Measurements from ENCODE around the gene ANGEL1.
A peak's percentile ranks its signal among the peaks of the same experiment; 100 is the strongest.

Gene ANGEL1

DNA sequence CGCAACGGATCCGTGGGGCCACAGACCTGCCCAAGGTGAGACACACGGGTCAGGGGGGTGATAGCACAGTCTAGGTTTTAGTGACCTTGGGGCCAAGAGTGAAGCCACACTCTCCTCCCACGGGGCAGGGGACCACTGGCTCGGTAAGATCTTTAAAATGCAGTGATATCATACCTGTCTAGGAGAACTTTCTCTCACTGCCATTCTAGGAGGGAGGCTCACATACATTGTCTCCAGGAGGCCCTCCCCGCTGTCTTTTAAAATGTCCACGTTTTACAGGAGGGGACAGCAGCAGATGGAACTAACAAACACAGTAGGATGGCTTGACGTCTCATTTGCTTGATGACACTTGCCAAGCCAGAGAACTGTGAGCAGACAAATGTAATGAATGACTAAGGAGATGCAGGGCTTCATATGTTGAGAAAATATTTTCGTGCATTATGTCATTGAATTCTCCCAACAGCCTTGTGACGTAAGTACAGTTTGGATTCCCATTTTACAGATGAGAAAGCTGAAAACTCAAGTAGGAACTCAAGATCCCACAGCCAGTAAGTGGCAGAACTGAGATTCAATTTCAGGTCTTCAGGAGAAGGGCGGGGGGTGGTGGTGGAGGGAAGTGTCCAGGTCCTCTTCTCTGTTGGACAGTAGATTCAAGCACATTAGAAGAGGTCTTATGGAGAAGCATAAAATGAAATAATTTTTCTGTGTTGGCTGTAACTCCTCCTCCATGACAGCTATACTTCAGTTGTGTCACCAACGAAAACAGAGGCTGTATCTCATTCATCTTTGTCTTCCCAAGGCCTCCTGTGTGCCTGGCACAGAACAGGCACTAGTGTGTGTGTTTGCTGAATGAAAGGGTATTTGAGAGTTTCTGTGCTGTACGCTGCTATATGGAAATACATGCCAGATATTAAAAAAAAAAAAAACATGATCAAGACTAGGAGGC lies 49.3 kb downstream of the ANGEL1 start:
- no peak for DNase-seq

DNA sequence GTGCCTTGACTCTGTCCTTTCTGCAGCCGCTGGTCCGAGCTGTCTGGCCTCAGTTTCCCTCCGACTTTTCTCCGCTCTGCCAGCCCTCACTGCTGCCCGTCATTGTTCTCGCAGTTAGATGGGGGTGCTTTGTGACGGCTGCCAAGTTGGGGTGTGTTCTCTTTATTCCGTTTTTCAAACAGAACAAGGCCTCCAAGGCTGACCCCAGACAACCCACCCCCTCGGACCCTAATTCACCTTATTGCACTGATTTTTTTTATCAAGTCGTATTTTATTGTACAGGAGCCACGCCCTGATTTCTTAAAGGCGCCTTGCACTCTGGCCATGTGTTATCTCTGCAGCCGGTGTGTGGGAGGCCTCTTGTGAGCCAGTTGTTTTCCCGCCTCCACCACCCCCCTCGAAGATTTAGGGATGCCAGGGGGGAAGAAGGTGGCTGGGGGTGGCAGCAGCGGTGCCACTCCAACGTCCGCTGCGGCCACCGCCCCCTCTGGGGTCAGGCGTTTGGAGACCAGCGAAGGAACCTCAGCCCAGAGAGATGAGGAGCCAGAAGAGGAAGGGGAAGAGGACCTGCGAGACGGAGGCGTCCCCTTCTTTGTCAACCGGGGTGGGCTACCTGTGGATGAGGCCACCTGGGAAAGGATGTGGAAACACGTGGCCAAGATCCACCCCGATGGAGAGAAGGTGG lies 50.1 kb downstream of the ANGEL1 start:
- no peak for DNase-seq

DNA sequence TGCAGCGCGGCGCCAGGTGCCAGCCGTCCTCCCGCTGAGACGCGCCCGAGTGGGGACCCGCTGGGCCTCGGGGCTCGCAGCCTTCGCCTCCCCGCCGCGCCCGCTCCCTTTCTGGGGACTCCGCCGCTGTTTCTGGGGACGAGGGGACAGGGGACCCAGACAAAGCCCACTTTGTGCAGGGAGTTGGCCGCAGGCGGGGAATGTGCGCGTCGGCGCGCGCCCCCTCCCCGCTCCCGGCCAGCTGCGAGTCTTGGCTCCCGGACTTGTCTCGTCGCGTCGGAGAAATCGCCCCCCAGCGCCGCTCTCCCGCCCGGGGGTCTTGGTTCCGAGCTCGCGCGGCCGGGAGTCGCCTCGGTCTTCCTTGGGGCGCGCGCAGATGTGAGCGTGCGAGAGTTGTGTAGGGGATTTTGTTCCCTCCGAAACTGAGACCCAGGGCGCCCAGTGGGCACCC lies 50.7 kb downstream of the ANGEL1 start:
- no peak for DNase-seq

DNA sequence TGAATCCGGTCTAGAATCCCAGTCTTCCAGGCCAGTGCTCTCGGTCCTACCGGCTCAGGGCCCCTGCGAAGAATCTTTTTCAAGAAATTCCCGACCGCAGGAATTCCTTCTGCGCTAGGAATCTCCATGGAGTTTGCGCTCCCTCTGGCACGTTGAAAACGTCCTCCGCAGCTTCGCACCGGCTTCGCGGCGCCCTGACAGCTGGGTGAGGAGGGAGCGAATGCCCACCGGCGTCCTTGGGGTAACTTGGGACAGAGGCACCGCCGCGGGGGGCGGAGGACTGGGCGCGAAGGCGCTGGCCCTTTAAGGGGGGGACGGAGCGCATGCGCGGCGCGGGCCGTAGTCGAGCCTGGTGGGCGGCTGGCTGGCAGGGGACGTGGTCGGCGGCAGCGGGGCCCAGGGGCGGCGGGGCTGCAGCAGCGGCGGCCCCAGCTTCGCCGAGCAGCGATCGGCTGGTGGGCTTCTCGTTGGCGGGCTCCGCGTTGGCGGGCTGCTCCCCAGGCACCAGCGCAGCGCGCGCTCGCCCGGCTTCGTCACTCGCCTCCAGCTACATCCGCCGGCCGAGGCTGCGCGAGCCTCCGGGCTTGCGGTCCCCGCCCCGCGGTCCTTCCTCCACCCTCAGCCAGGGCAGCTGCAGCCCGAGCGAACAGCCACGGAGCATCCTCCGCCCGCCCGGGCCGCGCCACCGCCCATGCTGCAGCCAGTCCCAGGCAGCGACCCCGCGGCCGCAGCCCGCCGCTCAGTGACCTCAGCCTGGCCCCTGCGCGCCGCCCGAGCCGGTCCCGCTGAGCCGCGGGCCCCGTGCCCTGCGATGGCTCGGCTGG lies 51.3 kb downstream of the ANGEL1 start, which contains the start of gene VASH1:
Gene VASH1, plus strand, starts transcription at position 333 of the 824 bp plus-strand sequence. CDS start 1,354 bp downstream, outside the sequence.
- DNase-seq, result peak; percentile 57

DNA sequence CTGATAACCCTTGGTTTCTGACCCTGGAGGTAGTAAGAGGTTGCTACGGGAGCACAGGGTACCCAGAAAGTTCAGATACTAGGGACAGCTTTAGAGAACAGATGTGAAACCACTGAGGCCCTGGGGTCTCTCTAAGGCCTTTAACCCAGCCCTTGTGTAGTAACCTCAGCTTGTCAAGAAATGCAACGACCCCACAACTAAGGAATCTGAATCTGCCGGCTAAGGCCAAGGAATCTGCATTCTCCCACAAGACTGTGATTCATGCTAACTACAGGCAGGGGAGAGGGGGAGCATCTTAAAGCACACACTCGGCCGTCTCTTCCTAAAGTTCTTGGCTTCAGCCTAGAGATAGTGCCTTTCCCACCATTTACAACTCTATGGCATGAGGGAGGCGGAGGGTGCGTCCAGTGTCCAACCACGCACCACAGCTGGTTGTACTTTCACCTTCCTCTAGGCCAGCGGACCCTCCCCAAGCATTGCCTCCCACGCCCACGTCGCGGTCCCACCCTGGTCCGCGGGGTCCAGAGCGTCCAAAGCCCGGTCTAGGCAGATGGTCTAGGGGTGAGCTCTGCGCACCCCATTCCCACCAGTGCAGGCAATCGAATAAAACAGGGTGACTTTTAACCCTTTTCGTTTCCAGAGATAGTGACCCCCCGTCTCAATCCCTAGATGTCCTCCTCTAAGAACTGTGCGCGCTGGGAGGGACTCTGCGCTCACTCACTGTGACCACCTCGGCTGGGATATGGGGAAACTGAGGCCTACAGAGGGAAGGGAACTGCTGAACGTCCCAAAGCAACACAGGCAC lies 52.1 kb downstream of the ANGEL1 start:
- DNase-seq, result no peak

DNA sequence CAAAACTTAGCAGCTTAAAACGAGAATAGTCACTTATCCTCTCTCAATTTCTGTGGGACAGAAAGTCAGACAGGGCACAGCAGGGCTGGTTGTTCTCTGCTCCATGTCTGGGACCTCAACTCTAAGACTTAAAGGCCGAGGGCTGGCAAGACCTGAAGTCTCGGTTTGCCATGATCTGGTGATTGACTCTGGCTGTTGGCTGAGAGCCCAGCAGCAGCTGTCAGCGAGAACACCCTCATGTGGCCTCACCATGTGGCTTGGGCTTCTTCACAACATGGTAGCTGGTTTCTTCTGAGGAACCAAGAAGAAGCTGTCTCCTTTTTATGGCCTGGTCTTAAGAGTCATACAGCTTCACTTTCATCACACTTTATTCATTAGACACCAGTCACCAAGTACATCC lies 53.1 kb downstream of the ANGEL1 start:
- DNase-seq, result no peak

DNA sequence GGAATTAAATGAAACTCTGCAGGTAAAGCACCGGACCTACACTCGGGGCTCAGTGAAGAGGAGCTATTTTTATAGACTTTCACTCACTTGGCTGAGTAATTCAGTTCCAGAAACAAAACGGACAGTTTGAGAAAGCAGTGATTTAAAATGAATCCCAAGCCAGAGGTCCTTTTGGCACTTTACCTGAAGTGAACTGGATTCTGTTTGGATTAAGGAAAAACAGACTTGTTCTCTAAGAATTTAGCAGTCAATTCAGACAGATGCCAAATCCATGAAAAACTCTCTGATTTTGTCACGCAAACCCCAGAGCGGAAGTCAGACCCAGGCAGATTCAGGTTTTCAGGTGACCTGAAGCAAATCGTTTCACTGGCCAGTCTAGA lies 56.3 kb downstream of the ANGEL1 start:
- DNase-seq, result no peak

DNA sequence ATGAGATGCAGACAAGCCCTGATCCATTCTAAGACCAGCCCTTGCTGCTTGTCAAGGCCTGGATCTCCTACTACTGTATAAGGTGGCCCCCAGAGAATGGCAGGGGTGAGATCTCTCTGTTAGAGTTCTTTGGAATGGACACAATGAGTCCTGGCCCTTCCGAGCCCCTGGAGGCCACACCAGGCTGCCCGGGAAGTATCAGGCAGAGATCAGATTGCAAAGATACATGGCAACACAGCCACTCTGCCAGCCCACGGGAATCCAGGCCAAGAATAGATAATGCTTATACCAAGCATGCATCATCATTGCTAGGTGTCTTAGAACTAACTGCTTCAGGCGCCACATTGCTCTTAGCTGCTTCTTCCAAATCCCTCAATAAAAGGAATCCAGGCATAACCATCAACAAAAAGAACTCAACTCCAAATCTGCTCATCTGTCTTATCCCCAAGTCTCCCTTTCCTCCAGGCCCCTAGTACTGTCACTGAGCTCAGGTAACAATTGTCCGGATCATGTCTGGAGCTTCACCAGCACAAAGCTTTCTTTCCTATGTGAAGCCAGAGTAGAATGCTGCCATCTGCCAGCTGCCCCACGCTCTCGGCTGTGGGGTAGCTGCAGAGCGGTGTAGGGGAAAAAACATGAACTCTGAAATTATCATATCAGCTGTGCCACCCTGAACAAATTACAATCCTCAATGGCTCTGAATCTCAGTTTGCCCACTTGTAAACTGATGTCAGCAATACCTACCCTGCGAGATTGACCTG lies 56.9 kb downstream of the ANGEL1 start:
- no peak for DNase-seq

DNA sequence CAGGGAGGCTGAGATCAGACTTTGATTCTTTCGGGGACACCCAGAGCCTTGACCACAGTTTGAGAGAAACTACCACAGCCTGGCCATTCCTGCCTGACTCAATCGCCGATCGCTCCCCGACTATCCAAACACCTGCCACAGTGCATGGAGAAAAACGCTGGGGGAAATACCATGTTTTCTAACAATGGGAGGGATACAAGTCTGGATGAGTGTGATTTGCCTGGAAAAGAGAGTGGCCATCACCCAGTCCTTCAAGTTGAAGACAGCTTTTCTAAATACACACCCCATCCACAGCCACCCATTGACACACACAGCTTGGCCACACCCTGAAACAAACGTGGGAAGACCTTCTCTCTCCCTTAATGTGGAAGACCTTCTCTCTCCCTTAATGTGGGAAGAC lies 58.1 kb downstream of the ANGEL1 start:
- DNase-seq, result no peak

DNA sequence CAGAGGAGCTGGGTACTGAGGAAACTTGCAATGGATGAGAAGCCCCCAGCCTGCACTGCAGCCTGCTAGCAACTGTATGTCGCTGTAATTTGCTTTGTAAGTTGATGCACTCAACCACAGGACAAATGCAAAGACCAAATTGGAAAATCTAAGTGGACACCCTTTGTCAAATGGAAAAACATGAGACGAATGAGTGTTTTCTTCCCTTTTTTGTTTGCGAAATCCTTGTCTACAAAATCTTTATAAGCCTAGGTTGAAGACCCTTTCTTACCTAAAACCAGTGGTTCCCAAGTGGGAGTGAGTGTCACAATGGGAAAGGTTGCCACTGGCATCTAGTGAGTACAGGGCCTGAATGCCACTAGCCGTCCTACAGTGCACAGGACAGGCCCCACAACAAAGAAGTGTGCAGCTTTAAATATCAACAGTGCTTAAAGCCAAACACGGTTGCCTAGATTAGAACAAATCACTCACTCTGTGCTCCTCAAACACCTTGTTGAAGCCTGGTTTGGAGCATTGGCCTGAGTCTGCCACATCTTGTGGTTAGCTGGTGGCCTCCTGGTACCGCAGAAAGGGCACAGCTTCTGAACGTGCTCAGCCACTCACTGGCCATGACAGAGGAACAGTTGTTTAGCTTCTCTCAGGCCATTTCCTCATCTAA lies 59.0 kb downstream of the ANGEL1 start:
- no peak for DNase-seq

DNA sequence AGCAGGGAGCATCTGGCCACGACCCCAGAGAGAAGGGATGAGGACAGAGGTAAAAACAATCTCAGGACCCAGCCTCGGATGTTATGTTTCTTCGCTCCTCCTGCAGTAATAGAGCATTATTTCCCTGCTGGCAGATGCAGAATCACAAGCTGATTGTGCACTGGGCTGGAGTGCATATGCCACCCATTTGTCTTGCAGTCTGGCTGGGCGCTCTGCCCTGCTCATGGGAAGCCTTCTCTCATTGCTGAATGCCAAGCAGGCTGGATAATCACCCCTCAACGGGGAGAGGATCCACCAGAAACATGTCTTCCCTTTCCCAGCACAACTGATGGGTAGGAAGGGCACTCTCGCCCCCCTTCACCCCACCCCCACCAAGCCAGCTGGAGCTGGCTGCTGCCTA lies 59.9 kb downstream of the ANGEL1 start:
- DNase-seq, result no peak

DNA sequence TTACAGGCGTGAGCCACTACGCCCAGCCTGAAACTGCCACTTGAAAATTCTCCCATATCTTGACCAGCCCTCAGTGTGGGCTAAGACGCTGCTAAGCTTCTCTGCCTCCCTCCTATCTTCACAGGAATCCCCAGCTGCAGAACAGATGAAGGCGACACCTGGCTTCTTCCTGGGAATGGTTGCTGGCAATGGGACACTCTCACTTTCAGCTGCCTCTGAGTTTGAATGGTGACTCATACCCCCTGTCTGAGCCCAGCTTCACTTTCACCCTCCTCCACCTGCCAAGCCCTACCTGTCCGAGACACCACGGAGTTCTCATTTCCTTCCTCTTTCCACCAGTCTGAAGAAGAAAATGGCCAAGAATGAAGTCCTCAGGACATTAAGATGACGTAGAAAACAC lies 69.7 kb downstream of the ANGEL1 start:
- DNase-seq, result no peak

DNA sequence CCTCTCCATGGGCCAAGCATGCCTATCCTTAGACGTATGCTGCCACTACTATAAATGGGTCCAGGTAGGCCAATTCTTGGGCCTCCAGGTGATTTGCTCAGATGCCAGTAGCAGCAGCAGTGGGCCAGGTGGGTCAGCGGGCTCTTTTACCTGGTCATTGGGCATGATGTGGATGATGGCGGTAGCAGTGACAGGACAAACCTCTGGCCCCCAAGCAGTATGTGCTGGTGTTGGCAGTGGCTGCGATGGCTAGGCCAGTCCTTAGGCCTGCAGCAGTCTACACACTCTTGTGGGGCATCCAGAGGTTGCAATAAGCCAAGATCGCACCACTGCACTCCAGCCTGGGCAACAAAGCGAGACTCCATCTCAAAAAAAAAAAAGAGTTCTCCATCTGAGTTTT lies 70.5 kb downstream of the ANGEL1 start:
- DNase-seq, result no peak

DNA sequence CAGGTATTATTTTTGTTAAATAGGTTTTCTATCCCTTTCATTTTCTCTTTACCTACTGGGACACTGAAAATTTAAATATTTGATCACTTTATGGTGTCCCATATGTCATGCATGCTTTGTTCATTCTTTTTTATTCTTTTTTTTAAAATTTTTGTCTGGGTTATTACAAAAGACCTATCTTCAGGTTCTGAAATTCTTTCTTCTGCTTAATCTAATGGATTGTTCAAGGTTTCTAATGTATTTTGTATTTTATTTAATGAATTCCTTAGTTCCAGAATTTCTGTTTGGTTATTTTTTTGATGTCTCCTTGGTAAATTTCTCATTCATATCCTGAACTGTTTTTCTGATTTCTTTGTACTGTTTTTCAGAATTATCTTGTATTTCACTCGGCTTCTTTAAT lies 71.6 kb downstream of the ANGEL1 start:
- no peak for DNase-seq
